Endothelial cell of umbilical vein (primary cell): Measurements from ENCODE around the gene SELENOM.

Experiments used
- EZH2 ChIP-seq: IDR thresholded peaks from 2 replicates; pipeline ENCODE4 v1.6.1; 2012; ENCODE audit warnings: borderline replicate concordance, low read depth, mild to moderate bottlenecking, moderate library complexity, low read length, inconsistent platforms; ENCODE audit not compliant: severe bottlenecking
- FOS ChIP-seq: IDR thresholded peaks from 2 replicates; pipeline ENCODE4 v1.6.1; 2011; ENCODE audit warnings: mild to moderate bottlenecking, low read length, moderate library complexity, borderline replicate concordance; ENCODE audit not compliant: insufficient read depth
- JUN ChIP-seq: IDR thresholded peaks from 2 replicates; pipeline ENCODE4 v1.6.1; 2011; ENCODE audit warnings: borderline replicate concordance, low read depth; ENCODE audit not compliant: insufficient read length, insufficient read depth
- MYC ChIP-seq: IDR thresholded peaks from one replicate; pipeline ENCODE4 v1.6.1; 2011; ENCODE audit warnings: mild to moderate bottlenecking, low read depth, low read length
- POLR2A ChIP-seq: IDR thresholded peaks from 2 replicates; pipeline ENCODE4 v1.6.1; 2012; ENCODE audit warnings: low read depth, mild to moderate bottlenecking, control low read depth, low read length
- POLR2AphosphoS5 ChIP-seq: IDR thresholded peaks from 2 replicates; pipeline ENCODE4 v1.6.1; 2012; ENCODE audit warnings: low read depth, mild to moderate bottlenecking, control low read depth, low read length, moderate library complexity; ENCODE audit not compliant: insufficient read depth
- TF ChIP-seq, protein P1 (sequence below), 2 donors: IDR thresholded peaks; 1 replicate in 1 of 2; 2 replicates in 1 of 2; pipeline ENCODE4 v1.5.1; 2011; ENCODE audit warnings: low read length in 2 of 2, mild to moderate bottlenecking in 2 of 2, moderate library complexity in 2 of 2, control low read depth in 1 of 2, inconsistent platforms in 1 of 2, low read depth in 1 of 2; ENCODE audit not compliant: insufficient read depth in 1 of 2; ENCODE audit errors: extremely low read depth in 1 of 2
- TF ChIP-seq, protein P2 (sequence below): IDR thresholded peaks from 2 replicates; pipeline ENCODE4 v1.6.1; 2011; ENCODE audit not compliant: insufficient read depth, insufficient read length

DNA sequence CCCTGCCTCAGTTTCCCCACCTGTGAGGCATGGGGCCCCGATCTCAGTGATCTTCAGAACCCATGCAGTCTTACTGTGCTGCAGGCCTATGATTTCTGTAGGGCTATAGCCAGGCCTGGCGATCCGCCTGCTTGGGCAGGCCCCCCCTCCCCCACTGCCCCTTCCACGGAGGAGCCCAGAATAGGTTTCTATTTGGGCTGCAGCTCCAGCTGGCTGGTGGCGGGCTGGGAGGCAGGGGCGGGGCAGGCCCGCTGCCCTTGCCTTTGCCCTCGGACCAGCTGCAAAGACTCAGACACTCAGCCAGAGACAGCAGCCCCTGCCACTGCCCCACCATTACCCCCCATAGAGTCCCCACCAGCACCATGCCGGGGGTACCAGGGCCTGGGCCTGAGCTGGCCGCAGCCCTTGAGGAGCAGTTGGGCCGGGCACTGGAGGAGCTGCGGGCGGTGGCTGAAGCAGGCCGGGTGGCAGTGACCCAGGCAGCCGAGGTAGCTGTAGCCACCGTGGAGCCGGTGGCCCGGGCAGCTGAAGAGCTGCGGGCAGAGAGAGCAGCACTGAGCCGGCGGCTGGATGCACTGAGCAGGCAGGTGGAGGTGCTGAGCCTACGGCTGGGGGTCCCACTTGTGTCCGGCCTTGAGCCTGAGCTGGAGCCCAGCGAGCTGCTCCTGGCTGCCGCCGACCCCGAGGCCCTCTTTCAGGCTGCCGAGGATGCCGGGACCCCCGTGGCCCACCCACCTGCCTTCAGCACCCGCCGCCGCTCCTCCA lies 14.1 kb downstream of the SELENOM start:
- TF ChIP-seq, protein P1, sequence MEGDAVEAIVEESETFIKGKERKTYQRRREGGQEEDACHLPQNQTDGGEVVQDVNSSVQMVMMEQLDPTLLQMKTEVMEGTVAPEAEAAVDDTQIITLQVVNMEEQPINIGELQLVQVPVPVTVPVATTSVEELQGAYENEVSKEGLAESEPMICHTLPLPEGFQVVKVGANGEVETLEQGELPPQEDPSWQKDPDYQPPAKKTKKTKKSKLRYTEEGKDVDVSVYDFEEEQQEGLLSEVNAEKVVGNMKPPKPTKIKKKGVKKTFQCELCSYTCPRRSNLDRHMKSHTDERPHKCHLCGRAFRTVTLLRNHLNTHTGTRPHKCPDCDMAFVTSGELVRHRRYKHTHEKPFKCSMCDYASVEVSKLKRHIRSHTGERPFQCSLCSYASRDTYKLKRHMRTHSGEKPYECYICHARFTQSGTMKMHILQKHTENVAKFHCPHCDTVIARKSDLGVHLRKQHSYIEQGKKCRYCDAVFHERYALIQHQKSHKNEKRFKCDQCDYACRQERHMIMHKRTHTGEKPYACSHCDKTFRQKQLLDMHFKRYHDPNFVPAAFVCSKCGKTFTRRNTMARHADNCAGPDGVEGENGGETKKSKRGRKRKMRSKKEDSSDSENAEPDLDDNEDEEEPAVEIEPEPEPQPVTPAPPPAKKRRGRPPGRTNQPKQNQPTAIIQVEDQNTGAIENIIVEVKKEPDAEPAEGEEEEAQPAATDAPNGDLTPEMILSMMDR (IDR thresholded peaks at IDR 0.05; ENCODE audit: extremely low read depth in 1 of 2, insufficient read depth in 1 of 2, low read depth in 1 of 2, low read length in 2 of 2): no peak
- TF ChIP-seq, protein P2, sequence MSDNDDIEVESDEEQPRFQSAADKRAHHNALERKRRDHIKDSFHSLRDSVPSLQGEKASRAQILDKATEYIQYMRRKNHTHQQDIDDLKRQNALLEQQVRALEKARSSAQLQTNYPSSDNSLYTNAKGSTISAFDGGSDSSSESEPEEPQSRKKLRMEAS: no peak
- TF ChIP-seq POLR2A (no peak), POLR2AphosphoS5 (no peak), EZH2 (no peak), FOS (no peak), MYC (no peak), JUN (no peak)
